ENCODE measurements around the gene ANKMY1. TPM values are rescaled to one million over a fixed set of nuclear protein-coding genes. Genes with fewer than 3 reads are reported as not detected.

The ANKMY1 gene
- total and polyA plus RNA-seq, 2 of the 13 experiments (the other 11 are each of a cell fraction or from before 2014, with no cell fraction given), result 11.7 to 18.8 TPM

DNA sequence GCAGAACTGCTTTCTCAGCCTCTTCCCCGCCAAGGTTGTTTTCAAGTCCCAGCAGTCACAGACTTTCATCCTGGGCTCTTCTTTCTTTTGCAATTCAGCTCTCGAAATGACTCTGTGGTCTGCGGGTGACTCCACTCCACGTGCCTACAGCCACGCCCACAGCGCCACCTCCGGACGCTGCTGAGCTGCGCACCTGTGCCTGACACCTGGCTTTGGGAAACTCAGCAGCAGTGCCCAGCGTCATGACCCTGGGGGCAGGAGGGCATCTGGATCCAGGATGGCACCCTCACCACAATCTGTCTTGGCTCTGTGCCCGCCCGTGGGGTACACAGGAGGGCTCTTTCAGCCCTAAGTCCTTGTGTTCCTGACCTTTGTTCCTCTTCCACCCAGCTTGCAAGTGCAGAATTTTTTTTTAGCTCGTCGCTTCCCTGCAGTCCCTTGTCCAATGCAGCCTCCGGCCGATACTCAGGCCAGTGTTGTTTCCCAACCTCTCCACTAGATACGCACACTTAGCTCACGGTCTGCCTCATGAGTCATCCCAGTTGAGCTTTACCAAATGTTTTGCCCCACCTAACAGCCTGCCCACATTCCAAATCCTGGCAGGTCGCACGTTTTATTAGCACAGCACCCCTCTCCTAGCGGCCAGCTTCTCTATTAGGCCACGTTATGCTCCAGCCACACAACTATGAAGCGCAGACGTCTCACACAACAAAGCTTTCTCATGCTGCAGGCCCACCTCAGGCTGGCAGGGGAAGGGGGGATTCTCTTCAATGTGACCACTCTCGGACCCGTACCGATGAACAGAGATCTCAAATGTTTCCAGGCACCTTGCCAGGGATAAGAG lies 22.2 kb upstream of the ANKMY1 start (continued):
- TF ChIP-seq ZBTB20 (CRISPR knock-in tag; IDR thresholded peaks at IDR 0.05; ENCODE audit: borderline replicate concordance, low read depth) (peak; percentile 68; the same call in 1 of the 2 replicates), ZSCAN30 (CRISPR knock-in tag; IDR thresholded peaks at IDR 0.05) (no peak), SALL2 (CRISPR knock-in tag; IDR thresholded peaks at IDR 0.05) (0 out of 2 replicates have a peak, but pooled peaks have one; percentile 48), KDM3A (CRISPR knock-in tag; IDR thresholded peaks at IDR 0.05; ENCODE audit: low read depth) (no peak), ZNF549 (CRISPR knock-in tag; IDR thresholded peaks at IDR 0.05) (no peak), JARID2 (CRISPR knock-in tag; IDR thresholded peaks at IDR 0.05; ENCODE audit: insufficient replicate concordance) (no peak), KDM1A (CRISPR knock-in tag; IDR thresholded peaks at IDR 0.05) (peak; percentile 49; the same call in 1 of the 2 replicates), HMG20B (CRISPR knock-in tag; conservative IDR thresholded peaks at IDR 0.05) (peak; percentile 56; the same call in 1 of the 2 replicates), ZNF761 (CRISPR knock-in tag; conservative IDR thresholded peaks at IDR 0.05) (0 out of 2 replicates have a peak, but pooled peaks have one; percentile 18), ZNF720 (CRISPR knock-in tag; IDR thresholded peaks at IDR 0.05) (no peak), ZNF331 (CRISPR knock-in tag; IDR thresholded peaks at IDR 0.05) (peak; percentile 10), ZNF263 (CRISPR knock-in tag; IDR thresholded peaks at IDR 0.05) (peak; percentile 64), LRRFIP1 (CRISPR knock-in tag; conservative IDR thresholded peaks at IDR 0.05) (no peak), MEIS2 (CRISPR knock-in tag; IDR thresholded peaks at IDR 0.05) (peak; percentile 28; the same call in 1 of the 2 replicates), ATAD3A (CRISPR knock-in tag; IDR thresholded peaks at IDR 0.05) (no peak), SAP130 (CRISPR knock-in tag; IDR thresholded peaks at IDR 0.05; ENCODE audit: low read depth) (peak; percentile 95), ZNF83 (CRISPR knock-in tag; IDR thresholded peaks at IDR 0.05; ENCODE audit: borderline replicate concordance) (peak; percentile 13; the same call in 1 of the 2 replicates), BRD4 (CRISPR knock-in tag; IDR thresholded peaks at IDR 0.05) (no peak), ZNF598 (CRISPR knock-in tag; IDR thresholded peaks at IDR 0.05; ENCODE audit: borderline replicate concordance) (peak; percentile 48; the same call in 1 of the 2 replicates), ZBTB3 (CRISPR knock-in tag; IDR thresholded peaks at IDR 0.05; ENCODE audit: borderline replicate concordance, low read depth) (0 out of 2 replicates have a peak, but pooled peaks have one; percentile 26), RARA (CRISPR knock-in tag; IDR thresholded peaks at IDR 0.05) (peak; percentile 53), TBX2 (CRISPR knock-in tag; IDR thresholded peaks at IDR 0.05; ENCODE audit: borderline replicate concordance) (peak; percentile 87), ZMYM4 (CRISPR knock-in tag; IDR thresholded peaks at IDR 0.05) (no peak), ZNF678 (CRISPR knock-in tag; IDR thresholded peaks at IDR 0.05) (no peak)
- TF ChIP-seq, protein P1, sequence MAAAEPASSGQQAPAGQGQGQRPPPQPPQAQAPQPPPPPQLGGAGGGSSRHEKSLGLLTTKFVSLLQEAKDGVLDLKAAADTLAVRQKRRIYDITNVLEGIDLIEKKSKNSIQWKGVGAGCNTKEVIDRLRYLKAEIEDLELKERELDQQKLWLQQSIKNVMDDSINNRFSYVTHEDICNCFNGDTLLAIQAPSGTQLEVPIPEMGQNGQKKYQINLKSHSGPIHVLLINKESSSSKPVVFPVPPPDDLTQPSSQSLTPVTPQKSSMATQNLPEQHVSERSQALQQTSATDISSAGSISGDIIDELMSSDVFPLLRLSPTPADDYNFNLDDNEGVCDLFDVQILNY (CRISPR knock-in tag; conservative IDR thresholded peaks at IDR 0.05), result no peak
- TF ChIP-seq, protein P2, sequence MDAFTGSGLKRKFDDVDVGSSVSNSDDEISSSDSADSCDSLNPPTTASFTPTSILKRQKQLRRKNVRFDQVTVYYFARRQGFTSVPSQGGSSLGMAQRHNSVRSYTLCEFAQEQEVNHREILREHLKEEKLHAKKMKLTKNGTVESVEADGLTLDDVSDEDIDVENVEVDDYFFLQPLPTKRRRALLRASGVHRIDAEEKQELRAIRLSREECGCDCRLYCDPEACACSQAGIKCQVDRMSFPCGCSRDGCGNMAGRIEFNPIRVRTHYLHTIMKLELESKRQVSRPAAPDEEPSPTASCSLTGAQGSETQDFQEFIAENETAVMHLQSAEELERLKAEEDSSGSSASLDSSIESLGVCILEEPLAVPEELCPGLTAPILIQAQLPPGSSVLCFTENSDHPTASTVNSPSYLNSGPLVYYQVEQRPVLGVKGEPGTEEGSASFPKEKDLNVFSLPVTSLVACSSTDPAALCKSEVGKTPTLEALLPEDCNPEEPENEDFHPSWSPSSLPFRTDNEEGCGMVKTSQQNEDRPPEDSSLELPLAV (CRISPR knock-in tag; conservative IDR thresholded peaks at IDR 0.05; ENCODE audit: low read depth), result no peak

Data from HepG2 (cell line).